Muscle layer of colon (tissue), 2 donors: ENCODE data around the gene CLSTN2.

Source experiments
- H3K27ac ChIP-seq: one replicate; pipeline ENCODE4 v1.7.0; 2013; ENCODE audit warnings: low read depth, mild to moderate bottlenecking, low read length, moderate library complexity
- H3K27me3 ChIP-seq, 2 donors: one replicate each; pipeline ENCODE4 v1.7.0; 2013; ENCODE audit warnings: low read length in 2 of 2, mild to moderate bottlenecking in 2 of 2; ENCODE audit not compliant: insufficient read depth in 2 of 2, control insufficient read depth in 1 of 2
- H3K36me3 ChIP-seq: one replicate; pipeline ENCODE4 v1.7.0; 2013; ENCODE audit warnings: mild to moderate bottlenecking, low read length; ENCODE audit not compliant: insufficient read depth
- H3K4me1 ChIP-seq: one replicate; pipeline ENCODE4 v1.7.0; 2013; ENCODE audit warnings: mild to moderate bottlenecking, low read length; ENCODE audit not compliant: insufficient read depth
- H3K4me3 ChIP-seq, 2 donors: one replicate each; pipeline ENCODE4 v1.7.0; 2013; ENCODE audit warnings: low read length in 2 of 2, low read depth in 1 of 2, mild to moderate bottlenecking in 1 of 2, moderate library complexity in 1 of 2
- H3K9ac ChIP-seq: one replicate; pipeline ENCODE4 v1.7.0; 2013; ENCODE audit warnings: low read length
- H3K9me3 ChIP-seq: one replicate; pipeline ENCODE4 v1.7.0; 2013; ENCODE audit warnings: mild to moderate bottlenecking, low read length
- donor health status: abdominal sarcoma.
- donor health status: Adenocarcinoma of cecum.

CLSTN2 gene

DNA sequence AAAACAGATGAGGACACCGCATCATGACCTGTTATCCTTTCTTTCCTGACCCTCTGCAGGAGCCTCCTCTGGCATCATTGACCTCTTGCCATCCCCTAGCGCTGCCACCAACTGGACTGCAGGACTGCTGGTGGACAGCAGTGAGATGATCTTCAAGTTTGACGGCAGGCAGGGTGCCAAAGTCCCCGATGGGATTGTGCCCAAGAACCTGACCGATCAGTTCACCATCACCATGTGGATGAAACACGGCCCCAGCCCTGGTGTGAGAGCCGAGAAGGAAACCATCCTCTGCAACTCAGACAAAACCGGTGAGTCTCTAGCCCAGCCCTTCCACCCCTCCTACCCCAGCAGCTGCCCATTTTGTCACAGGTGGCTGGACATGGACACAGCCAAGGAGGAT lies 524.5 kb downstream of the CLSTN2 start:
- no peak overlapping the region for H3K9ac ChIP-seq
- no peak overlapping the region for H3K4me3 ChIP-seq

DNA sequence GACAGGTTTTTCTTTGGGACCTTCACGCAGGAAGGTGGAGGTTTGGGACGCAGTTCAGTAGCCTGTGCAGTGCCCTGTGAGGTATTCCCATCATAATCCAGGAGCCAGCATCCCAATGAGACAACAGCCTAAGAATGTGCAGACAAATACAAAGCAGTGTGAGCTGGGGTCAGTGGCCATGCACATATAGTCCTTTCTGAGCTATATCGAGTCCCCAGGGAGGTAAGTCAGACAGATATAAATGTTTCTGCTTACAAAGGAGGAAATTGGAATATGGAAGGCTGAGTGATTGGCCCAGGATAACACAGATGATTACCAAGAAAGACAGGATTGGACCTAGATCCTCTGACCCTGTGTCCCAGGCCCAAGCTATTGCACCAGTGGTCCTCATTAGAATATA lies 526.3 kb downstream of the CLSTN2 start:
- H3K4me1 ChIP-seq, result peaks cover 5% of the 10 kb centered on the region

More for the DNA sequence above, 524.5 kb downstream of the CLSTN2 start:
- Histone ChIP-seq H3K4me1 (peaks cover 5% of the 10 kb centered on the region), H3K27ac (no peak overlapping the region), H3K27me3 (no peaks in the 10 kb centered on the region), H3K9me3 (no peaks in the 10 kb centered on the region), H3K36me3 (no peaks in the 10 kb centered on the region)

DNA sequence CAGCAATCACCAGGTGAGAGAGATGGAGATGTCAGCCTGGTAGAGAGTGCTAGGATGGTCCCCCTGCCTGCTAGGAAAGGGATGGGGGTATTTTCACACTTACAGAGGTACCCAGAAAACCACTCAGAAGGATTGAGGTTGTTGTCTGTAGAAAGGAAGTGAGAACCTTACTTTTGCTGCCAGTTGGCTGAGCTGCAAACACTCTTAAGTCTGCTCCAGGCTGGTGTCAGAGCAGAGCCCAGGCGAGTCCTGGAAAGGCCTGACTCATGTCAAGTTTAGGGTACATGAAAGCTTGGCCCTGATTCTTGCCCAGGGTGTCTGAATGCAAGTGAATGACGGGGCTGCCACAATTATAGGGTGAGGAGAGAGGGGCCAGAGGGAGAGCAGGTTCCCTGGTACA lies 528.4 kb downstream of the CLSTN2 start:
- no peaks in the 10 kb centered on the region for H3K36me3 ChIP-seq
- no peak overlapping the region for H3K27ac ChIP-seq
- no peaks in the 10 kb centered on the region for H3K9me3 ChIP-seq
- H3K9ac ChIP-seq, result no peak overlapping the region
- H3K4me1 ChIP-seq, result peaks cover 5% of the 10 kb centered on the region
- no peak overlapping the region for H3K4me3 ChIP-seq
- no peaks in the 10 kb centered on the region for H3K27me3 ChIP-seq

More for the DNA sequence above, 526.3 kb downstream of the CLSTN2 start:
- Histone ChIP-seq H3K36me3 (no peaks in the 10 kb centered on the region), H3K4me3 (no peak overlapping the region), H3K27me3 (no peaks in the 10 kb centered on the region), H3K9ac (no peak overlapping the region), H3K9me3 (no peaks in the 10 kb centered on the region), H3K27ac (no peak overlapping the region)

- no peaks in the 10 kb centered on the region for H3K36me3 ChIP-seq
- no peak overlapping the region for H3K4me3 ChIP-seq
- H3K27me3 ChIP-seq, result no peaks in the 10 kb centered on the region
- H3K9ac ChIP-seq, result no peak overlapping the region
- no peak overlapping the region for H3K27ac ChIP-seq
- H3K9me3 ChIP-seq, result no peaks in the 10 kb centered on the region
- no peaks in the 10 kb centered on the region for H3K4me1 ChIP-seq
Observed at GRCh38 chr3:140465988-140466387, 531.0 kb downstream of the CLSTN2 start.

GRCh38 chr3:140466535-140466934 lies 531.5 kb downstream of the CLSTN2 start:
- no peak overlapping the region for H3K4me3 ChIP-seq
- H3K9me3 ChIP-seq, result no peaks in the 10 kb centered on the region
- H3K4me1 ChIP-seq, result no peaks in the 10 kb centered on the region
- no peak overlapping the region for H3K27ac ChIP-seq
- H3K36me3 ChIP-seq, result no peaks in the 10 kb centered on the region
- no peak overlapping the region for H3K9ac ChIP-seq
- H3K27me3 ChIP-seq, result no peaks in the 10 kb centered on the region

DNA sequence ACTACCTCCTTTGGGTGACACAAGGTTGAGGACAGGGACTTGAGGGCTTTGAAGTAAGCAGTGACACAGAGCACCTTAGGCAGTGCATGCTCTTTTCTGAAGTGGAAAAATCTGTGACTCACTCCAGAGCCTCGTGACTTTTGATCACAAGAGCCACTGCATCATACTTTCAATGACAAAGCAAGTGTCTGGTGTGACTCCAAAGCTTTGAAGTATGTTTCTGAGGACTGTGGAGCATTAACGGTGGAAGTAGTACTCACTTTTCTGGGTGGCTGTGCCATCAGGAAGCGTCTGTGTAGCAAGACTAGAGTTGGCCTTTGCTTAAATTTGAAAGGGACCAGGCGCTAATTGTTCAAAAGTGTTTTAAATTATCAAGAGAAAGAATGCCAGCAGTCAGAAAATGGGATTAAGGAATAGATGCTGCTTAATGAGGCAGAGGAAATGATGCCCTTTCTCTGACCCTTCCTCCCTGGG lies 532.2 kb downstream of the CLSTN2 start:
- Histone ChIP-seq H3K9me3 (no peaks in the 10 kb centered on the region), H3K4me1 (no peaks in the 10 kb centered on the region), H3K27ac (no peak overlapping the region), H3K9ac (no peak overlapping the region), H3K27me3 (no peaks in the 10 kb centered on the region), H3K36me3 (no peaks in the 10 kb centered on the region), H3K4me3 (no peak overlapping the region)

- no peak overlapping the region for H3K4me3 ChIP-seq
- H3K4me1 ChIP-seq, result no peaks in the 10 kb centered on the region
- no peaks in the 10 kb centered on the region for H3K9me3 ChIP-seq
- H3K27ac ChIP-seq, result no peak overlapping the region
- no peak overlapping the region for H3K9ac ChIP-seq
- H3K27me3 ChIP-seq, result no peaks in the 10 kb centered on the region
- H3K36me3 ChIP-seq, result no peaks in the 10 kb centered on the region
Observed at GRCh38 chr3:140467796-140468315, 532.9 kb downstream of the CLSTN2 start.

DNA sequence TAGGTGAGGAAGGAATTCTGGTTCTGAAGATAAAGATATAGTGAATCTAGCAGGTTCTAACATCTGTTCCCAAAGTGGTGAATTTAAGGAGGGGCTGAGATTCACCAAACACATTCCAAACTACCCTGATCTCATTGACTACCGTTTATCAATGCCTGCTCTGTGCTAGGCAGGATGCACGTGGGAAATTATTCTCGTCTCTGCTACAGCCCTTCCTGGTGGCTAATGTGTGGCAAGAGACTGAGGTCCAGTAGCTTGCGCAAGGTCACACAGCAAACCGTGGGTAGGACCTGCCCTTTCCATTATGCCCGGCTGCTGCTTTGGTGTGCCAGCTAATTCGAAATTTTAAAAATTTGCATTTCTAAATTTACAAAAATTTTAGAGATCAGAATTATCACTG lies 533.4 kb downstream of the CLSTN2 start:
- Histone ChIP-seq H3K4me3 (no peak overlapping the region), H3K27me3 (no peaks in the 10 kb centered on the region), H3K9ac (no peak overlapping the region), H3K36me3 (no peaks in the 10 kb centered on the region), H3K9me3 (no peaks in the 10 kb centered on the region), H3K4me1 (no peaks in the 10 kb centered on the region), H3K27ac (no peak overlapping the region)

DNA sequence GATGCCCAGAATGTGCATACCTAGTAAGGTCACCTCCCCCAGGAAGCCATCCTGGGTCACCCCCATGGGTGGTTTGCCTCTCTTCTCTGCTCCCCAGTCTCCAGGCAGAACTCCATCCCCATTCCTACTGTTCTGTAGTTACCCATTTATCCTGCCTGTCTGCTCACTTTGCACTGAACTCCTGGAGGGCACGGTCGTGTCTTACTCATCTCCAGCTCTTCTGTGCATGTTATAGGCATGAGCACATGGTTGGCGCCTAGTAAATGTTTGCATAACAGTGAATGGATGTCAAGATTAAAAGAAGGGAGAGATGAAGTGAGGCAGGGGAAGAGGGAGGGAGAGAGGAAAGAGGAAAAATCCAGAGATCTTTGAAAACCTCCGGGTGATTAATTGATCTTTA lies 534.5 kb downstream of the CLSTN2 start:
- H3K4me1 ChIP-seq, result no peaks in the 10 kb centered on the region
- no peaks in the 10 kb centered on the region for H3K36me3 ChIP-seq
- H3K9me3 ChIP-seq, result no peaks in the 10 kb centered on the region
- no peak overlapping the region for H3K9ac ChIP-seq
- no peak overlapping the region for H3K4me3 ChIP-seq
- H3K27me3 ChIP-seq, result no peaks in the 10 kb centered on the region
- no peak overlapping the region for H3K27ac ChIP-seq

DNA sequence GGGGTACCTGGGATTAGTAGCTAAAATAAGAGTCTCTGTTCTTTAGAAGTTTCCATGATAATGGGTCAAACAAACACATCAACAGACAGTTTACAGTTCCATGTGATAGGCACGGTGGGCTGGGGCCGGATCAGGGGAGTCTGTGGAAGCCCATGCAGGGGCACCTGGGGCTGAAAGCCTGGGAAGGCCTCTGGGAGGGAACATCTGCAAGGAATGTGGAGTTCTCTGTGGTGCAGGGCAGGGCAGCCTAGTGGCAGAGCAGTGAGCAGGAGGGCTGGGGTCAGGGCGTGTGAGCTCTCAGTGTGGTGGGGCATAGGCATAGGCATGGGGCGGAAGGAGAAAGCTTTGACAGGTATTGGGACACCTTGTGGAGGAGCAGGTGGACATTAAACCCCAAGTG lies 535.2 kb downstream of the CLSTN2 start:
- no peak overlapping the region for H3K9ac ChIP-seq
- H3K4me1 ChIP-seq, result no peaks in the 10 kb centered on the region
- H3K27me3 ChIP-seq, result no peaks in the 10 kb centered on the region
- no peak overlapping the region for H3K27ac ChIP-seq
- H3K4me3 ChIP-seq, result no peak overlapping the region
- no peaks in the 10 kb centered on the region for H3K9me3 ChIP-seq
- no peaks in the 10 kb centered on the region for H3K36me3 ChIP-seq

DNA sequence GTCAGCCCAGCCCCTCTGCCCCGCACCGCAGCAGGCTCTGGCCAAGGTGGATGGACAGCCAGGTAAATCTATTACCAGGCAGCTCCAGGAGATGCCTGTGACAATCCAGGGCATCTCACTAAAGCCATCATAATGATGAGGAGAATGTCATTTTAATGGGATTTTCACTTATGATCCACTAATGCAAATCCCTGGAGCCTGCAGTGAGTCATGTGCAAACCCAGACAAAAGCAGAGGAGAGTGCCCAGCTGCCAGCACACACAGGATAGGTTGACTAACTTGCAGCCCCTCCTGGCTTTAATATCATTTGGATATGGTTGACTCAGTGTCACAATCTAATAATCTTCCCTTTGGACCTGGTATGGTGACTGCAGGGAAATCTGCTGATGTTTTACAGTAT lies 536.0 kb downstream of the CLSTN2 start:
- Histone ChIP-seq H3K36me3 (no peaks in the 10 kb centered on the region), H3K9me3 (no peaks in the 10 kb centered on the region), H3K27ac (no peak overlapping the region), H3K27me3 (no peaks in the 10 kb centered on the region), H3K4me3 (no peak overlapping the region), H3K9ac (no peak overlapping the region), H3K4me1 (no peaks in the 10 kb centered on the region)

DNA sequence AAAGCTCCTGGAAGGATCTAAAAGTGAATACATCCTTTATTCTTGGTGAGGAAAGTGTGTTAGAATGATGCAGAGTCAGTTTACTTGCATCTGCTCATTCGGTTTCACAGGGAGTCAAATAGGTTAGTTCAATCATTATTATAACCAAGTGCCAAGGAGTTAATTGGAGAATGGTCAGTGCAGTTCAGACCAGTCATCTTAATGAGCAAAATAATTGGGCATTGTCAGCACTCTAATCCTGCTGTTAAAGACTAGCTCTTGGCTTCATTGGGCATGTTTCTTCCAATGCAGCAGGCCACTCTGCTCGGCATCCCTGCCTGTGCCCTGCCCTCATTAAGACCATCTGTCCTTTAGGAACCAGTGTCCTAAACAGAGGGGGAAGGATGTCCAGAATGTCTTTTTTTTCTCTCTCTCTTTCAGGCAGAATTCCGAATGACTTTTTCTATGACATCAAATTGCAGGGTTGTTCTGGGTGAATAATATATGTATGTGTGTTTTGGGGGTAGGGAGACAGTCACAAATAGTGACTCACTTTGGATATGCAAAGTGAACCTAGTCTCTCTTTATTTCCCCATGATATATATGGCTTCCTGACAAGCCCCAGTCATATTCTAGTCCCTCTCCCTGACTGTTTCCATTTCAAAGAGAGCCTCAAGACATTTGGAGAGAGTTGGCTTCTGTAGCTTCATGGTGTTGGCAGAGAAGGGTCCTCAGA lies 537.5 kb downstream of the CLSTN2 start:
- H3K9ac ChIP-seq, result no peak overlapping the region
- no peak overlapping the region for H3K4me3 ChIP-seq
- H3K36me3 ChIP-seq, result no peaks in the 10 kb centered on the region
- H3K27ac ChIP-seq, result no peak overlapping the region
- no peaks in the 10 kb centered on the region for H3K4me1 ChIP-seq
- H3K9me3 ChIP-seq, result no peaks in the 10 kb centered on the region
- no peaks in the 10 kb centered on the region for H3K27me3 ChIP-seq
